D721Med (cell line): Measurements from ENCODE around the gene GMPR2.

Source experiments
- DNase-seq: peaks from one replicate; pipeline ENCODE4 v3.0.0; 2011; ENCODE audit warnings: low spot score; ENCODE audit not compliant: insufficient read length
- FAIRE-seq: peaks from 2 replicates; lab custom pipeline; 2011; peaks lifted over from hg19 to GRCh38; lab: Jason Lieb, UNC
- CTCF ChIP-seq: IDR thresholded peaks from 2 replicates; pipeline ENCODE4 v1.5.1; 2012; ENCODE audit warnings: mild to moderate bottlenecking, control low read depth; ENCODE audit not compliant: insufficient read depth; ENCODE audit errors: missing control alignments

Gene GMPR2

GRCh38 chr14:24278424-24278823, 45.7 kb downstream of the GMPR2 start:
- no peak for TF ChIP-seq CTCF
- FAIRE-seq = no peak
- no peak for DNase-seq

- FAIRE-seq = no peak
- no peak for TF ChIP-seq CTCF
- no peak for DNase-seq
Observed at GRCh38 chr14:24279301-24280186, 46.8 kb downstream of the GMPR2 start.

GRCh38 chr14:24280797-24281460, 48.2 kb downstream of the GMPR2 start:
- no peak for TF ChIP-seq CTCF
- FAIRE-seq (no peak), DNase-seq (no peak)

- no peak for FAIRE-seq
- TF ChIP-seq CTCF = no peak
- no peak for DNase-seq
Observed at GRCh38 chr14:24281636-24282035, 48.9 kb downstream of the GMPR2 start.

GRCh38 chr14:24282736-24283135, 50.0 kb downstream of the GMPR2 start:
- no peak for DNase-seq
- no peak for FAIRE-seq
- TF ChIP-seq CTCF = no peak

GRCh38 chr14:24283796-24284460, 51.2 kb downstream of the GMPR2 start:
- no peak for DNase-seq
- no peak for FAIRE-seq
- no peak for TF ChIP-seq CTCF
